GM19238 (cell line): Measurements from ENCODE around the gene CORO7.
A peak's percentile ranks its signal among the peaks of the same experiment; 100 is the strongest.

Source experiments
- DNase-seq: peaks from one replicate; pipeline ENCODE4 v3.0.0; 2011; ENCODE audit warnings: low spot score; ENCODE audit not compliant: insufficient read length

Gene CORO7

GRCh38 chr16:4372578-4373355 lies 43.6 kb downstream of the CORO7 start:
- peak; percentile 45 for DNase-seq

- no peak for DNase-seq
These were observed 44.3 kb downstream of the CORO7 start for GRCh38 chr16:4372001-4372577.

DNA sequence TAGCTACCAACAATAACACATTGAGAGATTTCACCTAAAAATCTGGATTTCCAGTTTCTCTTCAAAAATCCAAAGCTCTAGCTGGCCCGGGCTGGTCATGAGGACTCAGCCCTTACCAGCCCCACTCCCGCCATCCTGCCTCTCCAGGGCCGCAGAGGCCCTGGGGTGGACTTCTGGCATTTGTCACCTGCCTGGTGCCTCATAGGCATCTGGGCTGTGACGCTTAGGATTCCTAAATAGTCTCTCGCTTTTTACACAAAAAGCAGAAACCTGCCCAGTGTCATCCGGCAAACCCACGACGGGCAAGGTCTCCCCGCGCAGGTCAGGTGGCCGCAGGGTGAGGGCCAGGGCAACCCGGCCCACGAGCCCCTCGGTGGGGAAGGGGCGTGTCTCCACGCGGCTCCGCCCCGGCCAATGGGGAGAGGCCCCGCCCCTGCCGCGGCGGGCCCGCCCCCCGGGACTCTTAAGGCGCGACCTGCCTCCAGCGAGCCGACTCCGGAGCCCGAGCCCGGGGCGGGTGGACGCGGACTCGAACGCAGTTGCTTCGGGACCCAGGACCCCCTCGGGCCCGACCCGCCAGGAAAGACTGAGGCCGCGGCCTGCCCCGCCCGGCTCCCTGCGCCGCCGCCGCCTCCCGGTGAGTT lies 44.9 kb downstream of the CORO7 start, which contains the start of gene VASN:
Gene VASN (plus strand): TSS at position 492 of the 644 bp plus-strand sequence. CDS start 9,030 bp downstream, outside the sequence.
- DNase-seq = peak; percentile 90

GRCh38 chr16:4370570-4371356 lies 45.6 kb downstream of the CORO7 start:
- no peak for DNase-seq

- DNase-seq = no peak
These were observed 46.2 kb downstream of the CORO7 start for GRCh38 chr16:4370151-4370550.

- DNase-seq = no peak
These were observed 47.2 kb downstream of the CORO7 start for GRCh38 chr16:4369007-4369733.

- DNase-seq = no peak
These were observed 49.0 kb downstream of the CORO7 start for GRCh38 chr16:4367393-4367856.

GRCh38 chr16:4366016-4366415 lies 50.4 kb downstream of the CORO7 start:
- DNase-seq = no peak

- DNase-seq = no peak
These were observed 50.8 kb downstream of the CORO7 start for GRCh38 chr16:4365615-4366014.

GRCh38 chr16:4365014-4365406 lies 51.4 kb downstream of the CORO7 start:
- no peak for DNase-seq

GRCh38 chr16:4364196-4365013 lies 52.0 kb downstream of the CORO7 start:
- DNase-seq = no peak

DNA sequence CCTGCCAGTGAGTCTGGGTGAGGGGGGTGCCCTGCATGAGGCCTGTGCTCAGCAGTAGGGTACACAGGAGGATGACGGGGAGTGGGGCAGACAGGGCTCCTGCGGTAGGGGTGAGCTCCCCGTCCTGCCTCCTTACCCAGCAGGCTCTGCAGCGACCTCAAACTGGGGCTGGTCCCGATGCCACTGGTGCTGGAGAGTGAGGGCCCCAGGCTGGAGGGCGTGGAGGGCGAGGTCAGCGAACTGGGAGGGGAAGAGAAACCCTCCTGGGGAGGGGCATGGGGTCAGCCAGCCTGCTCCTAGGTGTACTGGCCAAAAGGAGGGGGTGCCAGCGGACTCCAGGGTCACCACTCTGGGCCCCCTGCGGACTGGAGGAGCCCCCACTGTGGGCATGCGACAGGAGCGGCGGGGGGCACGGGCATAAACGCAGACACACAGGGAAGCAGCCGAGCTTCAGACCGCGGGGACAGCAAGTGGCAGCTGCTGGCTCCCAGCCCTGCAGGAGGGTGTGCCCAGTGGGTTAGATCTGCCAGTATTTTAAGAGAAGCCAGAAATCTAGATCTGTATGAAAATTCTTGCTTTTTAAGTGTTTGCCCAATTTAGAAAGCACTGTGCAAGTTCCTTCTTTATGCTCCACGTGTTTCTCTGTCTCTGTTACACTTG lies 53.8 kb downstream of the CORO7 start:
- no peak for DNase-seq

DNA sequence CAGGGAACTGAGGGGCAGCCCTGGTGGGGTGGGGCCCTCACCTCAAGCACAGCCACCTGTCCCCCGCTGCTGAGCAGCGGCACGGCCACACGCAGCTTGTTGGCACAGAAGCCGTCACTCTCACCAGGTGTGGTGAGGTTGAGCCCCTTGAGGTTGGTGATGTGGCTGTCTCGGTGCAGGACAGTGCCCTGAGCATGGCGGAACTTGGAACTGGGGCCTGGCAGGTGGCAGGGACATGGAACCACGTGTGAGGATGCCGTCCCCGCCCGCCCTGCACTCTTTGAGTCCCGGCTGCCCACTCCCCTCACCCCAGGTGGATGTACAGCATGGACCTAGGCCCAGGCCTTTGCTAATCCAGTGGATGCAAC lies 54.5 kb downstream of the CORO7 start:
- no peak for DNase-seq

DNA sequence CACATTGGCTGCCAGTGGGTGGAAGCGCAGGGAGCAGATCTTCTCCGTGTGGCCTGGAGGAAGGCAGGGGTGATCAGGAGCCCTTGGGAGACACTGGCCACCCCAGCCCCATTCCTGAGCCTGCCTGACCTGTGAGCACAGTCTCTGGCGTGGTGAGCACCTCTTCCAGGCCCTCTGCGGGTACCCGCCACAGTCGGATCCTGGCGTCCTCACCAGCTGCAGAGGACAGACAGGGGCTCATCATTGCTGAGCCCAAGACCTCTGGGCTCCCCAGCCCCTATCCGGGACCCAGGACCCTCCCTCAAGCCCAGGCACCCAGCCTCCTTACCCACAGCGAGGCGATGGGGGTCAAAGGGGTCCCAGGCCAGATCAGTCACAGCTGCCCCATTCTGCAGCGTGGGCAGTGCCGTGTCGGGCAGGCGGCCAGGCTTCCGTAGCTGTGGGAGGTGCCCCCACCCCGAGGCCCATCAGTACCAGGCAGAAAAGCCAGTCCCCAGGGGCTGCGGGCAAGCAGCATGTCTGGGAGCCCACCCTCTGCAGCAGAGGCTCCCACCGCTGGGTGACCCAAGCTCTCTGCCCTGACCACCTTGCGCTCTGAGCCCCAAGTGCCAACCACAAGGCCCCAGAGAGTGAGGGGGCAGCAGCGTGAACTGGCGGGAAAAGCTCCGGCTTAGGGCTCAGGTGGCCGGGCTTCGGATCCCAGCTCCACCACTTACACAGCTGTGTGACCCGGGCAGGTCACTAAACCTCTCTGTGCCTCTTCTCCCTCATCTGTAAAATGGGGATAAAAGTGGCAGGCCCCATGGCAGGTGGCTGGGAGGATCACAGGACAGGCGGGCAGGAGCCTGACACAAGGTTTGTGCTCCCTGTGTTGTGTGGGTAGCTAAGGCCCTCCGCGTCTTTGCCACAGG lies 55.1 kb downstream of the CORO7 start:
- DNase-seq = no peak

DNA sequence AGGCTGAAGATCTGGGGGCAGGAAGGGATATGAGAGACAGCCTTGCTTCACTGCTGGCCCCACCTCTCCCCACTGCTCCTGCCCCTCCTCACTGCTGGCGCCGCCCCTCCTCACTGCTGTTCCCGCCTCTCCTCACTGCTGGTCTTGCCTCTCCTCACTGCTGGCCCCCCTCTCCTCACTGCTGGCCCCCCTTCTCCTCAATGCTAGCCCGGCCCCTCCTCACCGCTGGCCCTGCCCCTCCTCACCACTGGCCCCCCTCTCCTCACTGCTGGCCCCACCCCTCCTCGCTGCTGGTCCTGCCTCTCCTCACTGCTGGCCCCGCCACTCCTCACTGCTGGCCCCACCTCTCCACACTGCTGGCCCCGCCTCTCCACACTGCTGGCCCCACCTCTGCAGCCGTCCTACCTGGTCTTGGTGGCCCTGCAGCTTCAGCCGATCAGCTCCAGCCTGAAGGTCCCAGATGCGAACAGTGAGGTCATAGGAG lies 55.8 kb downstream of the CORO7 start:
- no peak for DNase-seq

GRCh38 chr16:4359914-4360313 lies 56.5 kb downstream of the CORO7 start:
- no peak for DNase-seq

DNA sequence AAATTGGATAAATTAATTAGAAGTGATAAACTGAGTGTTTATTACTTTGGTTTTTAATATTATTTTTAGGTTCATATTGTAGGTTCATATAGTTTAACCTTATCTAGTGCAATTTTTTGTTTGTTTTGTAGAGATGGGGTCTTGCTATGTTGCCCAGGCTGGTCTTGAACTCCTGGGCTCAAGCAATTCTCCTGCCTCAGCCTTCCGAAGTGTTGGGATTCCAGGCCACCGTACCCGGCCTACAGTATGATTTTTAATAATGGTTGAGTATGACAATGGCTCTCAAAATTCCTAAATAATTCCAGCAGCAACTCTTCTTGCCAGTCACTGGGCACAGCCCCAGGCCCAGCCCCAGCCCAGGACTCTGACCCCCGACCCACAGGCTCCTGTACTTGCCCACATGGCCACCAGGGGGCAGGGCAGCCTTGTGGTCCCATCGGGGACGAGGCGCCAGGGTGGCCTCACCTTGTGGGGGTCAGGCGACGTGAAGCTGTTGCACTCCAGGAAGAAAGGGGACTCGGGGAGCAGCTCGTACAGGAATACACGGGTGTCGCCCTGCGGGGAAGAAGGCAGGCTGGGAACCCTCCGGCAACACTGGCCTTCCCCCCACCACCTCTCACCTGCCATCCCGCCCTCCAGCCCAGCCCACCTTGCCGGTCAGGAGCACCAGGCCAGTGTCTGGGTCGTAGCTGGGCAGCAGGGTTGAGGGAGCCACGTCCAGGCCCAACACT lies 57.4 kb downstream of the CORO7 start:
- peak; percentile 70 for DNase-seq

DNA sequence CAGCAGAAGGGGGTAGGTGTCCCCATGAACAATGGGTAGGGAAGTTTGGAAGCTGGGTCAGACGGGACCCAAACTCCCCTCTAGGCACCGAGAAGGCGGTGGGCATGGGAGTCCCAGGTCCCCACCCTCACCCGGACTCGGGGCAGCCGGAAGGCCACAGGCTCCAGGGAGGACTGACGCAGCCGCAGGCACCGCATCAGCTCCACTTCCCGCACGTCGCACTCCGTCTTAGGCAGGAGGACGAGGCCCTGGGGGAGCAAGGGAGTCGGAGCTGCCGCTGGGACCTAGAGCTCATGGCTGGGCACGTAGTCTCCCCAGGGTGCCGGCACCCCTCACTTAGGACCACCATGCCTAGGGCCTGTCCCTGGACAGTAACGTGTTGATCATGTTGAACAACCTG lies 58.2 kb downstream of the CORO7 start:
- no peak for DNase-seq
